HG03139 (cell line): ENCODE data around the gene GRIK2.

Experiments
- ATAC-seq: cut with Tn5 transposase; IDR thresholded peaks from one replicate; pipeline ENCODE4 v1.9.1; 2021; ENCODE audit not compliant: unreplicated experiment

Gene GRIK2

DNA sequence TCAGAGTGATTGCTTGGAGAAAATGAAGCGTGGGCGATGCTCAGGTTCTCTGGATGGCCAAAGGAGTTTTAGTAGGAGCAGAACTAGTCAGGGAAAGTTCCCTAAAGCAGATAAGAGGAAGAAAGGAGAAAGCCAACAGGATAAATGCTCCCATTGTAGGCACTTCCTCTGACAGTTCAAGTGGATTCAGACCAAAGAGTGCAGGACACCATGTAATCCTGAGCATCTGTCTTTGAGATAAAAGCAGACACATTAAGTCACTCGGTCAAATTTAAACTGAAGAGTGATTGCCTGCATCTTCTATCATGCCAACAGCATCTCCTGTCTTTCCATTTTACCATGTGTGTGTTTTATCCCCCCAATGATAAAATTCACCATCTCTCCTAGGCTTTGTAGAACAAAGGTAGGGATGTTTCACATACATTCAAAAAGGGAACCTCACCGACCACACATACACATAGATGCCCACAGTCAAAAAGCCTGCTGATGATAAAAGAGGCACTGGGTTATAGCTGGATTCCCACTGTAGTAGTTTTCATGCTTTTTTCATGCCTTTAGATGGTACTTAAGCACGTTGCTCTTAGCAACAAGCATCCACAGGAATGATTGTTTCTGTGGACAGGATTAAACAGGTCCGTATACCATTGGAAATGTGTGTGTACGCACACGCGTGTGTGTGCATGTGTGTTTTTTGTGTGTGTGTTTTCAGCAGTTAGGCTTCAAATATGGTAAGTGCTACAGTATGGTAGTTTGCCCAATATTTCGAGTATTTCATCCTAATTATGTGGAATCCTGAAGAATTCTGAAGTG lies 7.0 kb downstream of the GRIK2 start:
- no peak for ATAC-seq

GRCh38 chr6:101401171-101401570 lies 7.7 kb downstream of the GRIK2 start:
- no peak for ATAC-seq

- ATAC-seq, result no peak
These were observed 8.5 kb downstream of the GRIK2 start for GRCh38 chr6:101401792-101402621.

GRCh38 chr6:101402622-101403031 lies 9.1 kb downstream of the GRIK2 start:
- ATAC-seq, result no peak

GRCh38 chr6:101403216-101403945 lies 9.9 kb downstream of the GRIK2 start:
- no peak for ATAC-seq

DNA sequence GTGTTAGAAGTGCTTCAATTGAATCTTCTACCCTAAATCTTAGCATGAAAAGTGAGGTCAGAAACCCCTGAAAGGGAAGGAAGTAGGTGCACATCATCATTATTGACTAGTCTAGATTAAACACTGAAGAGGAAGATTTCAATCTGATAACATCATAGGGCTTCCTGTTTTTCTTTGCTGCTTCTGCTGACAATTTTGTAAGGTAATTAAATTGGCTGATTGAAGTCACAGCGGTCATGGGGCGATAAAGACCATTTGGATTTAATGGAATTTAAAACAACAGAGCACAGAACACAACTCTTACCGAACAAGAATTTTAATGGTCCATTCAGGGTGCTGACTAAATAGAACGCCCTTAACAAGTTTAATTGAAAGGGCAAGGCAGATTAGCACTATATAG lies 11.3 kb downstream of the GRIK2 start:
- ATAC-seq, result no peak

- ATAC-seq, result no peak
These were observed 20.3 kb downstream of the GRIK2 start for GRCh38 chr6:101413773-101414172.

GRCh38 chr6:101417900-101418299 lies 24.4 kb downstream of the GRIK2 start:
- ATAC-seq, result no peak

DNA sequence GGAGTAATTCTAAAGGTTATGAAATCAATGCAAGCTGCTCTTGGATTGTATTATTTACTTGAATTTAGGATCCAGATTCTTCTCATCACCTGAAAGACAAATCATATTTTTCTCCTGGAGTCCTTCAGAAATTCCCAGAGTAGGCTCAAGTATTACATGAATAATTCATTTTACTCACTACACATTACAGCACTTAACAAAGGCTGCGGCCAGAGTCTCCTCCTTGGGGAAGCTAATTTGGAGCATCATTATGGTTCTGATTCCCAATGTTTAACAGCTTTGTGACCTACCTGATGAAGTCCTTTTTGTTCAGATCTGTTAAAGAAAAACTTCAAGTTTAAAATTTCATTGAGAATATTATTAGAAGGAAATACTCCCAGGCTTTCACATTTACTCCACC lies 28.7 kb downstream of the GRIK2 start:
- no peak for ATAC-seq

GRCh38 chr6:101422811-101423210 lies 29.3 kb downstream of the GRIK2 start:
- no peak for ATAC-seq

DNA sequence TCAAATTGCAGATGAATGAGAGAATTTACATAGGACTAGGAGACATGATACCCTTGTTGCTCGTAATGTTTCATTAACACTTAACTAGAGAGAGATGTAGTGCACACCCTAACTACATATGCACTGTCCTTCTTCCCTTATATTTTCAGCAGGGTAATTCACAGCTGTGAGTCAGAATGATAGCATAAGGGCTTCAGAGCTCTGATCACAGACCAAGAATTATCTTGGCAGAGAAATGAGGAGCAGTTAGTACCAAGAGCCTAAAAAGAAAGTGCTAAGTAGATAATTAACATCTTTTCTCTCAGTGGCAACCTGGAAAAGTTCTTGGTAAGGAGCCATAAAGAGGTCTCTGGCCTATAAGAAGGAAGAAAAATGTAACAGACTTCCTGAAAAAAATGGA lies 35.8 kb downstream of the GRIK2 start:
- no peak for ATAC-seq

DNA sequence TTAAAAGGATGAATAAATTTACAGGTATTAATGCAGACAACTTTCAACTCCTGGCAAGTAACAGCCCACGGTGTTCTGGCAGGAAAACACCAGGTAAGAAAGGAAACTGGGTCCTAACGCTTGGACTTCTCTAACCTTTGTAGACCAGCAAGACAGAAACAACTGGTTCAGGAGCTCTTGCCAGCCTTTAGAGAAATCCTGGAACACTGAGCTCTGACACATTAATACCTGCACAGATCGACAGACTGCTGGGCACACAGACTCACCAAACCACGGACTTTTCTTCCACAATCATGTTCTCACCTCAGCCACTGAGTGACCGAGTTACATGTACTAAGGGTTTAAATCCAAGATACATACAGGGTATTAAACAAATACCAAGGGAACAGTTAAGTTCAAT lies 36.3 kb downstream of the GRIK2 start:
- no peak for ATAC-seq

GRCh38 chr6:101433141-101433540 lies 39.6 kb downstream of the GRIK2 start:
- no peak for ATAC-seq

DNA sequence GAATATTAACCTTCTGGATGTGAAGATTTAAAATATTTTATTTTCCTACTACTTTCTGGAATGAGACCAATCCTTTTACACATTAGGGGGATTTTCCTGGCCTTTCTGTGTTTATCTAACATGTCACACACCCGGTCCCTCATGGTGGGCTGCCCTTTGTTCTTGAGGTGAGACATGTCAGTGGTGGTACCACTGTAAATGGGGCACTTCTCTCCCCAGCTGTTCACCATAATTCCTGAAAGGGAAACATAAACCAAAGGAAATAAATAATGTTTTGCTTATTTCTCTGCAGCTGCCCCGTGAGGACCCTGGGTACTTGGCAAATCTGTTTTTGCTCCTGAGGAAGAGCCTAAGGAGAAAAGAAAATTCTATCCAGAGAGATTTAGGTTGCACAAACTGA lies 41.1 kb downstream of the GRIK2 start:
- ATAC-seq, result no peak

DNA sequence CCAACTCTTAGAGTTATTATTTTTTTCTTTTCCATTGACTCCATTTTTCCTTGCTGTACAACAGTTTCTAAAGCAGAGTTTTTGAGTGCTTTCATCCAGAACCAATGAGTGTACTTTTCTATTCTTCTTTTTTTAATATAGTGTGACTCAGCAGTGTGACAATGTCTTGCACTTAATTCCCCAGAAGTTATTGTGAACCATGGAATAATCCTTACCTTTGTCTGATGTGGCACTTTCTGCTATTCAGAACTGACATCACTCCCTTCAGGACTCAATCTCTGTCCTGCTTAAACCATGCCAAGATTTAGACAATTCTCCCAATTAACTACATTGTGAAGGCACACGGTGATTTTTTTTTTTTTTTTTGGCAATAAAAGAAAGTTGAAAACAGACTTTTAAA lies 41.5 kb downstream of the GRIK2 start:
- no peak for ATAC-seq

- no peak for ATAC-seq
These were observed 46.3 kb downstream of the GRIK2 start for GRCh38 chr6:101439790-101440189.

- ATAC-seq, result no peak
These were observed 49.8 kb downstream of the GRIK2 start for GRCh38 chr6:101443315-101443714.

DNA sequence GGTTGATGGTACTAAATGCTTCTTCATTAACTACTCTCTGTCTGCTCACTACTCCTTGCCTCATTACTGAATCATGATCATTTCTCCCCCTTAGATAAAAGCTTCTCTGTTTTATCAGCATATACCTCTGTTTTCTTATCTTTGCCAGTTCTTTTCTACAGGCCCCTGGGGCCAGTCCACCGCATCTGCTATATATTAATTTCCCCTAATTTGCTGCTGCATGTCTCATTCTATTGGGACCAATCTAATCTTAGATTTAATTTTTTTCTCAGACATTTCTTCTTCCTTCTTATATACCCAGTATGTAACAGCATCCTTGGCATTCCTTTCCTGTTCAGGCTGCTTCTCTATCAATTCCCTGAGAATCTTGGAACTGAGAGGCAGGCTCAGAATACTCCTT lies 51.2 kb downstream of the GRIK2 start:
- ATAC-seq, result no peak

DNA sequence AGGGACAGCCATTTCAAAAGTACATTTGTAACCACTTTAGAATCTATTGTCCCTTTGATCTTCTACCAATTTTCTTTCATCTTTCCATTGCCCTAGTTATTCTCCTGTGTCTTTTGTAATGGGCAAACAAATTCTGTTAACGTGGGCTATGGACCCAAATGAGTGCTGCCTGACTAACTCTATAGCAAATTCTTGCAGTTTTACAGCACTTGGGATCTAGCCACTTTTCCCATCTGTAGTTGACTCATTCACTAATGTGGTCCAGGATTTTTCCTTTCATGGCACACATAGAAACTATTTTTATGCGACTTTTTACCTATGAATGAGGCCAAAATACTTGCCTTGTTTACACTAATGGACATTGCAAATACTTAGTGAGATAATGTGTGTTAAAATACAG lies 52.0 kb downstream of the GRIK2 start:
- no peak for ATAC-seq

- ATAC-seq, result no peak
These were observed 57.4 kb downstream of the GRIK2 start for GRCh38 chr6:101450901-101451300.

- ATAC-seq, result no peak
These were observed 58.5 kb downstream of the GRIK2 start for GRCh38 chr6:101451981-101452380.

- no peak for ATAC-seq
These were observed 59.7 kb downstream of the GRIK2 start for GRCh38 chr6:101453221-101453620.
